Glutamatergic neuron (in vitro differentiated cells): ENCODE results near the gene CAMK2D. TPM values are rescaled to one million over a fixed set of nuclear protein-coding genes. Genes with fewer than 3 reads are reported as not detected.

Source experiments
- DNase-seq: peaks from one replicate; pipeline ENCODE4 v3.0.0; 2022
- H3K27ac Mint-ChIP-seq: one replicate; pipeline ENCODE4 v1.8.0; 2020; ENCODE audit warnings: mild to moderate bottlenecking, mixed read lengths, inconsistent platforms; ENCODE audit not compliant: unreplicated experiment
- H3K27me3 Mint-ChIP-seq: one replicate; pipeline ENCODE4 v1.8.0; 2020; ENCODE audit warnings: mild to moderate bottlenecking, moderate library complexity, mixed read lengths, inconsistent platforms; ENCODE audit not compliant: unreplicated experiment
- H3K36me3 Mint-ChIP-seq: one replicate; pipeline ENCODE4 v1.8.0; 2020; ENCODE audit warnings: mild to moderate bottlenecking, mixed read lengths, inconsistent platforms; ENCODE audit not compliant: unreplicated experiment
- H3K4me1 Mint-ChIP-seq: one replicate; pipeline ENCODE4 v1.8.0; 2020; ENCODE audit warnings: mild to moderate bottlenecking, low read depth, mixed read lengths, inconsistent platforms; ENCODE audit not compliant: unreplicated experiment
- H3K4me3 Mint-ChIP-seq: one replicate; pipeline ENCODE4 v1.8.0; 2020; ENCODE audit warnings: mild to moderate bottlenecking, mixed read lengths, inconsistent platforms; ENCODE audit not compliant: unreplicated experiment
- H3K9me3 Mint-ChIP-seq: one replicate; pipeline ENCODE4 v1.8.0; 2020; ENCODE audit warnings: mild to moderate bottlenecking, moderate library complexity, mixed read lengths, inconsistent platforms; ENCODE audit not compliant: unreplicated experiment
- total RNA-seq: library from RNA; stranded (reverse); fragmentation: NEBNext Ultra II Directional; extraction: Animal tissue kit (Norgen Biotek cat#: 25700); gene quantifications from one replicate; pipeline ENCODE4 v1.2.1, GENCODE V29; 2021; ENCODE audit not compliant: unreplicated experiment
- TF ChIP-seq, protein P1 (sequence below): fragments of 200-600 bp; sonication (generic); IDR thresholded peaks from one replicate; pipeline ENCODE4 v1.5.0; 2021; ENCODE audit not compliant: partially characterized antibody, unreplicated experiment

CAMK2D gene
- total RNA-seq, 1 donor from 2014 or later: 24.8 TPM

DNA sequence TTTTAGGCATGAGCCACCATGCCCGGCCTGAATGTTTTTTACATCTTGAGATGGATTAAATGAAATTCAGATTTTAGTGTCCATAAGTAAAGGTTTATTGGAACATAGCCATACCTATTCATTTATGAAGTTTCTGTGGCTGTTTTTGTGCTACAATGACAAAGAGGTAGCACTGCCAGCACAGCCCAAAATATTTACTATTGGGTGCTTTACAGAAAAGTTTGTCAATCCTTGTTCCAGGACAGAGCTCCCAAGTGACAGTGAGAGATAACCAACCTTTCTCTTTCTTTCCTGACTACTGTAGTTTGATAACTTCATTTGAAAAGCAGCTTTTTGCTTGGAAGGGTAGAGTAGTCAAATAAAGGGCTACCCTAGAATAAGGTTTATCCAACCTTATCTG lies 116.2 kb downstream of the CAMK2D start:
- H3K27ac Mint-ChIP-seq: no peak overlapping the region
- peaks cover 2% of the 10 kb centered on the region for H3K9me3 Mint-ChIP-seq
- peaks cover 9% of the 10 kb centered on the region for H3K4me1 Mint-ChIP-seq
- TF ChIP-seq, protein P1, sequence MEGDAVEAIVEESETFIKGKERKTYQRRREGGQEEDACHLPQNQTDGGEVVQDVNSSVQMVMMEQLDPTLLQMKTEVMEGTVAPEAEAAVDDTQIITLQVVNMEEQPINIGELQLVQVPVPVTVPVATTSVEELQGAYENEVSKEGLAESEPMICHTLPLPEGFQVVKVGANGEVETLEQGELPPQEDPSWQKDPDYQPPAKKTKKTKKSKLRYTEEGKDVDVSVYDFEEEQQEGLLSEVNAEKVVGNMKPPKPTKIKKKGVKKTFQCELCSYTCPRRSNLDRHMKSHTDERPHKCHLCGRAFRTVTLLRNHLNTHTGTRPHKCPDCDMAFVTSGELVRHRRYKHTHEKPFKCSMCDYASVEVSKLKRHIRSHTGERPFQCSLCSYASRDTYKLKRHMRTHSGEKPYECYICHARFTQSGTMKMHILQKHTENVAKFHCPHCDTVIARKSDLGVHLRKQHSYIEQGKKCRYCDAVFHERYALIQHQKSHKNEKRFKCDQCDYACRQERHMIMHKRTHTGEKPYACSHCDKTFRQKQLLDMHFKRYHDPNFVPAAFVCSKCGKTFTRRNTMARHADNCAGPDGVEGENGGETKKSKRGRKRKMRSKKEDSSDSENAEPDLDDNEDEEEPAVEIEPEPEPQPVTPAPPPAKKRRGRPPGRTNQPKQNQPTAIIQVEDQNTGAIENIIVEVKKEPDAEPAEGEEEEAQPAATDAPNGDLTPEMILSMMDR: no peak
- H3K36me3 Mint-ChIP-seq: no peaks in the 10 kb centered on the region
- no peak overlapping the region for H3K4me3 Mint-ChIP-seq
- DNase-seq: no peak
- H3K27me3 Mint-ChIP-seq: no peaks in the 10 kb centered on the region

DNA sequence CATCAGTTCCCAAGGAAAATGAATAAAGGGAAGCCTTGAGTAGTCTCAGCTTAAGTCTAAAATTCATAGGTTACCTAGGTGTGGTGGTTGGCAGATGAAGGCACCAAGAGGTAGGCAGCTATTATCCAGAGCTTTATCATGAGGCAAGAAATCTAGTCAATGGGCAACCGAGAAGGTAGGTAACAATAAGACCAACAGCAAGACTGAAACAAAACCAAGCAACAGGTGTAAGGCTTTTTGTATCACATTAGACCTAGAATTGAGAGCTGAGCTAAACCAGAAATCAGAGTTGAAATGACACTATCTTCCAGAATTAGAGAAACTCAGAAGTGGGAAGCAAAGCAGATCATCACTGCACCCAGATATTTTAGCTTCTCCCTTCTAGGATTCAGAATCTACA lies 117.1 kb downstream of the CAMK2D start:
- Mint-ChIP-seq H3K4me3 (no peak overlapping the region), H3K4me1 (peaks cover 9% of the 10 kb centered on the region), H3K9me3 (peaks cover 2% of the 10 kb centered on the region), H3K36me3 (no peaks in the 10 kb centered on the region), H3K27ac (no peak overlapping the region), H3K27me3 (no peaks in the 10 kb centered on the region)
- TF ChIP-seq, protein P1: no peak
- no peak for DNase-seq

DNA sequence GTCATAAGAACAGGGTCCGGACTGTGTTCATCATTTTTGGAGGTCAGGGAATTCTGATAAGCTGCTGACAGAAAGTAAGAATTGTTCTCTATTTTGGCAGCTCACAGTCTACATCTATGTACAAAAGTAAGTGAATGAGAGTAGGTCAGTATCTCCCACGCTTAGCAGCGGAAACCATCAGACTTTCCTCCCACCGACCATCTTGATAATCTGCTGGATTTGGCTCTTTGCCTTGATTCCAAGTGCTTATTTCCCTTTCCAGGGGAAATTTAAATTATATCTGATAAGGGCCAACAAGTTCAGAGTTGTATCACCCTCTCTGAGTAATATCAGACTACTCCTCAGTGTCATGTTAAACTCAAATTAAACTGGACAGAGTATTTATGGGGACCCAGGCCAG lies 118.0 kb downstream of the CAMK2D start:
- H3K4me1 Mint-ChIP-seq: peaks cover 9% of the 10 kb centered on the region
- no peaks in the 10 kb centered on the region for H3K27me3 Mint-ChIP-seq
- no peaks in the 10 kb centered on the region for H3K36me3 Mint-ChIP-seq
- H3K27ac Mint-ChIP-seq: no peak overlapping the region
- H3K4me3 Mint-ChIP-seq: no peak overlapping the region
- no peak for DNase-seq
- TF ChIP-seq, protein P1: no peak
- H3K9me3 Mint-ChIP-seq: no peaks in the 10 kb centered on the region

DNA sequence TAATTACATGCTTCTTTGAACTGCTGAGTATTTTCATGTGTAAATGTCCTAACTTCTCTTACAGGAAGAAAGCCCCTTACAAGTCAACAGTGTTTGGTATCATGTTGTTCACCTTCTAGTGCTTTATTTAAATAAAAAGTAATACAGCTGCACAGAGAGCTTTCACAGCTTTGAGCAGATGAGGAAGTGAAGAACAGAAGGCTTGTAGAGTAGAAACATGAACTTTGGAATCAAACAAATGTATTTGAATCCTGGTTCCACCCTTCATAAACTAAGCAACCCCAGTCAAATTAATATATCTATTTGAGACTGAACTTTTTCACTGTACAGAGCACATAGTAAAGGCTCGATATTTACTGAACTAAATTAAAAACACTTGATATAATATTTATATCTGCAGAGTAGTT lies 120.5 kb downstream of the CAMK2D start:
- peaks cover 3% of the 10 kb centered on the region for H3K4me1 Mint-ChIP-seq
- no peak overlapping the region for H3K4me3 Mint-ChIP-seq
- H3K27me3 Mint-ChIP-seq: no peaks in the 10 kb centered on the region
- no peak overlapping the region for H3K27ac Mint-ChIP-seq
- DNase-seq: no peak
- TF ChIP-seq, protein P1: no peak
- no peaks in the 10 kb centered on the region for H3K36me3 Mint-ChIP-seq
- H3K9me3 Mint-ChIP-seq: no peaks in the 10 kb centered on the region

DNA sequence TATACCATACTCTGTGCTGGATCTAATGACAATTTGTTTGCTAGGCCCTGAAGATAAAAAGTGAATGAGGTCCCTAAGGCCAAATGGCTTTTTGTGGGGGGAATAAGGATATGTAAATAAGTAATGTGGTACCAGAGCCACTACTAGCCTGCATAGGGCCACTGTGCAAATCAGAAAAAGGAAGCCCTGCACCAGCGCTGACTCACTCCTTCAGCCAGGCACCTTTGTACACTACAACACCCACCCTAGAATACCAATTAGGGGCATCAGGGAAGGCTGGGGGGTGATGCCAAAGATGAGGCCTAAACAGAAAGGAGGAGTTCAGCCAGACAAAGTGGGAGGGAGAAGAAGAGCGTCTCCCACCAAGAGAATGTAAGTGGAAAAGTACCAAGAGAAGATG lies 122.2 kb downstream of the CAMK2D start:
- no peaks in the 10 kb centered on the region for H3K27me3 Mint-ChIP-seq
- peaks cover 3% of the 10 kb centered on the region for H3K4me1 Mint-ChIP-seq

More for the DNA sequence above, 122.2 kb downstream of the CAMK2D start:
- DNase-seq: no peak
- H3K27ac Mint-ChIP-seq: no peak overlapping the region
- TF ChIP-seq, protein P1: no peak
- no peaks in the 10 kb centered on the region for H3K9me3 Mint-ChIP-seq
- no peak overlapping the region for H3K4me3 Mint-ChIP-seq
- H3K36me3 Mint-ChIP-seq: no peaks in the 10 kb centered on the region
